ENCODE measurements around the gene SLC49A3.

DNA sequence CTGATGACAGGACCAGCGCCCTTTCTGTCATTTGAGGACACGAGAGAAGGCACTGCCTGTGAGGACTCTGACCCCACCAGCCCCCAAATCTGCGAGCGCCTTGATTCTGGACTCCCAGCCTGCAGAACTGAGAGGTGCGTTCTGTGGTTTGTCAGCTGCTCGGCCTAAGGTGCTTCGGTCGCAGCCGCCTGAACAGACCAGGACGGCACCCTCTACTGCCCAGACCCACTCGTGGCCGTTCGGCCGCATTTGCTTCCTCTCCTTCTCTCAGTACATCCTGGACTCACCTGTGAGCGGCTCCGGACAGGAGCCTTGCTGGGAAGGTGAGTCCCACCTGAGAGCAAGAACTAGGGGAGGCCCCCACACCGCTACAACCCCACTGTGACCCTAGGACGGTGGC is 25.1 kb upstream of the SLC49A3 start:
- TF ChIP-seq RAD21 (IDR thresholded peaks at IDR 0.05; ENCODE audit: low read length): no peak
- TF ChIP-seq CTCF (conservative IDR thresholded peaks at IDR 0.05; ENCODE audit: low read depth, low read length): no peak
- no peak for TF ChIP-seq POLR2A (IDR thresholded peaks at IDR 0.05; ENCODE audit: low read depth, low read length)
- no peak for TF ChIP-seq RFX5 (IDR thresholded peaks at IDR 0.05; ENCODE audit: low read depth, low read length)
- no peak for TF ChIP-seq CHD1 (IDR thresholded peaks at IDR 0.05; ENCODE audit: low read depth, low read length)
- no peak for TF ChIP-seq MAZ (IDR thresholded peaks at IDR 0.05; ENCODE audit: borderline replicate concordance, low read depth, low read length)
- TF ChIP-seq, protein P1, sequence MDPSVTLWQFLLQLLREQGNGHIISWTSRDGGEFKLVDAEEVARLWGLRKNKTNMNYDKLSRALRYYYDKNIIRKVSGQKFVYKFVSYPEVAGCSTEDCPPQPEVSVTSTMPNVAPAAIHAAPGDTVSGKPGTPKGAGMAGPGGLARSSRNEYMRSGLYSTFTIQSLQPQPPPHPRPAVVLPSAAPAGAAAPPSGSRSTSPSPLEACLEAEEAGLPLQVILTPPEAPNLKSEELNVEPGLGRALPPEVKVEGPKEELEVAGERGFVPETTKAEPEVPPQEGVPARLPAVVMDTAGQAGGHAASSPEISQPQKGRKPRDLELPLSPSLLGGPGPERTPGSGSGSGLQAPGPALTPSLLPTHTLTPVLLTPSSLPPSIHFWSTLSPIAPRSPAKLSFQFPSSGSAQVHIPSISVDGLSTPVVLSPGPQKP (IDR thresholded peaks at IDR 0.05; ENCODE audit: borderline replicate concordance, low read depth, low read length): no peak
